K562 (cell line): ENCODE data around the gene AGRN. TPM values are rescaled to one million over a fixed set of nuclear protein-coding genes. Genes with fewer than 3 reads are reported as not detected.

Experiments
- CREM ChIP-seq: IDR thresholded peaks from 2 replicates; pipeline ENCODE4 v1.6.1; 2014; ENCODE audit warnings: antibody characterized with exemption, low read depth
- CXXC5 ChIP-seq: fragments of 250-450 bp; sonication (Bioruptor Pico); IDR thresholded peaks from 2 replicates; pipeline ENCODE4 v1.8.0; 2022; ENCODE audit warnings: inconsistent platforms, mild to moderate bottlenecking, moderate library complexity
- RAD21 ChIP-seq, 2 experiments: fragments of 250-450 bp in 1 of 2; fragments of 450-650 bp in 1 of 2; sonication (Bioruptor Pico) in 1 of 2; formaldehyde crosslinking in 1 of 2; IDR thresholded peaks in 1 of 2; conservative IDR thresholded peaks in 1 of 2; 2 replicates each; pipeline versions ENCODE4 v1.4.0 to v1.8.0; 2020 to 2022; ENCODE audit warnings: mild to moderate bottlenecking in 2 of 2, moderate library complexity in 1 of 2
- STAG1 ChIP-seq: sonication (generic); formaldehyde crosslinking; IDR thresholded peaks from 2 replicates; pipeline ENCODE4 v1.5.0; 2020; ENCODE audit warnings: missing genetic modification reagents, borderline replicate concordance
- TCF7 ChIP-seq: sonication (generic); IDR thresholded peaks from 2 replicates; pipeline ENCODE4 v1.6.1; 2016; ENCODE audit warnings: antibody characterized with exemption, borderline replicate concordance
- polyA plus RNA-seq, 8 experiments: library from polyadenylated mRNA; depleted of rRNA in 4 of 8; stranded (reverse) in 5 of 8; unstranded in 3 of 8; fragments of >200 nt; fragmentation: Nextera tagmentation in 2 of 8; fragmentation: Illumina TruSeq in 1 of 8; extraction: Ambion mirVana in 2 of 8; extraction: Trizol in 1 of 8; gene quantifications; 2 replicates each; pipeline versions ENCODE4 v1.2.1 to v1.2.3, GENCODE V29; 2011 to 2014; ENCODE audit warnings: inconsistent platforms in 1 of 8, missing spikeins in 1 of 8
- total RNA-seq, 7 experiments: library from RNA; depleted of rRNA in 6 of 7; stranded (reverse); fragments of >200 nt in 6 of 7; fragmentation: Illumina TruSeq in 2 of 7; extraction: Trizol in 2 of 7; gene quantifications; 2 replicates each; pipeline versions ENCODE4 v1.2.1 to v1.2.3, GENCODE V29; 2011 to 2021; ENCODE audit warnings: low replicate concordance in 1 of 7
- TF ChIP-seq, protein P1 (sequence below), 2 experiments: fragments of 450-650 bp; formaldehyde crosslinking in 1 of 2; IDR thresholded peaks; 2 replicates each; pipeline versions ENCODE4 v1.4.0 to v1.6.1; 2014 to 2020; ENCODE audit warnings: mild to moderate bottlenecking in 2 of 2, borderline replicate concordance in 1 of 2, low read depth in 1 of 2
- TF ChIP-seq, protein P2 (sequence below): sonication (generic); formaldehyde crosslinking; IDR thresholded peaks from 2 replicates; pipeline ENCODE4 v1.8.0; 2023; ENCODE audit warnings: missing genetic modification reagents, mild to moderate bottlenecking, borderline replicate concordance
- TF ChIP-seq, protein P3 (sequence below): fragments of 450-650 bp; formaldehyde crosslinking; IDR thresholded peaks from 2 replicates; pipeline ENCODE4 v1.4.0; 2020; ENCODE audit warnings: mild to moderate bottlenecking, moderate library complexity

Gene AGRN
- total and polyA plus RNA-seq, 9 of the 15 experiments (the other 6 are each of a cell fraction or from before 2014, with no cell fraction given), result 0.04 to 111 (median 18.1) TPM

DNA sequence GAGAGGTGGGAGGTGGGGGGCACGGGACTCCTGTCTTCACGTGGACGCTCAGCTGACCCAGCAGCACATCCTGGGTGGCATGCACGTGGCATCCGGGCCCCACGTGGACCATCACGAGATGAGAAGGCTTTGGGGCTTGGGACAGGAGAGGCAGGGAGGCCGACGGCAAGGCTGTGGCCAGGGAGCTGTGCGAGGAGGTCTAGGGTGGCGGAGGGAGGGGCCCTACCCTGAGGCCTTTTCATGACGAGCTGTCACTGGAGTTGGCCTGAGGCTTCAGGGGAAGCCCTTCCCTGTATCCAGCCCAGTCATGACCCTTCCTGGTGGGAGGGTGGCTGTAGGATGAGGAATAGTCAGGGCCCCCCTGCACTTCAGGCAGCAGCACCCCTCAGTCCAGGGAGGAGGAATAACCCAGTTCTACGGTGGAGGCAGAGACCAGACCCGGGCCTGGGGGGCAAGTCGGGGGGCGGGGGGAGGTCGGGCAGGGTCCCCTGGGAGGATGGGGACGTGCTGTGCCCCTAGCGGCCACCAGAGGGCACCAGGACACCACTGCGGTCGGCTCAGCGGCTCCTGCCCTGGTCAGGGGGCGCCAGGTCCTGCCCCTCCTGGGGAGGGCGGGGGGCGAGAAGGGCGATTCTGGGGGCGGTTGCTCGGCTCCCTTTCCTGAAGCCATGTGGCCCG is 36.0 kb upstream of the AGRN start (continued):
- TF ChIP-seq, protein P1, sequence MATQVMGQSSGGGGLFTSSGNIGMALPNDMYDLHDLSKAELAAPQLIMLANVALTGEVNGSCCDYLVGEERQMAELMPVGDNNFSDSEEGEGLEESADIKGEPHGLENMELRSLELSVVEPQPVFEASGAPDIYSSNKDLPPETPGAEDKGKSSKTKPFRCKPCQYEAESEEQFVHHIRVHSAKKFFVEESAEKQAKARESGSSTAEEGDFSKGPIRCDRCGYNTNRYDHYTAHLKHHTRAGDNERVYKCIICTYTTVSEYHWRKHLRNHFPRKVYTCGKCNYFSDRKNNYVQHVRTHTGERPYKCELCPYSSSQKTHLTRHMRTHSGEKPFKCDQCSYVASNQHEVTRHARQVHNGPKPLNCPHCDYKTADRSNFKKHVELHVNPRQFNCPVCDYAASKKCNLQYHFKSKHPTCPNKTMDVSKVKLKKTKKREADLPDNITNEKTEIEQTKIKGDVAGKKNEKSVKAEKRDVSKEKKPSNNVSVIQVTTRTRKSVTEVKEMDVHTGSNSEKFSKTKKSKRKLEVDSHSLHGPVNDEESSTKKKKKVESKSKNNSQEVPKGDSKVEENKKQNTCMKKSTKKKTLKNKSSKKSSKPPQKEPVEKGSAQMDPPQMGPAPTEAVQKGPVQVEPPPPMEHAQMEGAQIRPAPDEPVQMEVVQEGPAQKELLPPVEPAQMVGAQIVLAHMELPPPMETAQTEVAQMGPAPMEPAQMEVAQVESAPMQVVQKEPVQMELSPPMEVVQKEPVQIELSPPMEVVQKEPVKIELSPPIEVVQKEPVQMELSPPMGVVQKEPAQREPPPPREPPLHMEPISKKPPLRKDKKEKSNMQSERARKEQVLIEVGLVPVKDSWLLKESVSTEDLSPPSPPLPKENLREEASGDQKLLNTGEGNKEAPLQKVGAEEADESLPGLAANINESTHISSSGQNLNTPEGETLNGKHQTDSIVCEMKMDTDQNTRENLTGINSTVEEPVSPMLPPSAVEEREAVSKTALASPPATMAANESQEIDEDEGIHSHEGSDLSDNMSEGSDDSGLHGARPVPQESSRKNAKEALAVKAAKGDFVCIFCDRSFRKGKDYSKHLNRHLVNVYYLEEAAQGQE (IDR thresholded peaks at IDR 0.05; ENCODE audit: borderline replicate concordance), result peak; percentile 79
- TF ChIP-seq, protein P1 (CRISPR knock-in tag; IDR thresholded peaks at IDR 0.05; ENCODE audit: low read depth), result no peak
- TF ChIP-seq STAG1 (CRISPR knock-in tag), result peak; percentile 80; the same call in 1 of the 2 replicates
- TF ChIP-seq, protein P2, sequence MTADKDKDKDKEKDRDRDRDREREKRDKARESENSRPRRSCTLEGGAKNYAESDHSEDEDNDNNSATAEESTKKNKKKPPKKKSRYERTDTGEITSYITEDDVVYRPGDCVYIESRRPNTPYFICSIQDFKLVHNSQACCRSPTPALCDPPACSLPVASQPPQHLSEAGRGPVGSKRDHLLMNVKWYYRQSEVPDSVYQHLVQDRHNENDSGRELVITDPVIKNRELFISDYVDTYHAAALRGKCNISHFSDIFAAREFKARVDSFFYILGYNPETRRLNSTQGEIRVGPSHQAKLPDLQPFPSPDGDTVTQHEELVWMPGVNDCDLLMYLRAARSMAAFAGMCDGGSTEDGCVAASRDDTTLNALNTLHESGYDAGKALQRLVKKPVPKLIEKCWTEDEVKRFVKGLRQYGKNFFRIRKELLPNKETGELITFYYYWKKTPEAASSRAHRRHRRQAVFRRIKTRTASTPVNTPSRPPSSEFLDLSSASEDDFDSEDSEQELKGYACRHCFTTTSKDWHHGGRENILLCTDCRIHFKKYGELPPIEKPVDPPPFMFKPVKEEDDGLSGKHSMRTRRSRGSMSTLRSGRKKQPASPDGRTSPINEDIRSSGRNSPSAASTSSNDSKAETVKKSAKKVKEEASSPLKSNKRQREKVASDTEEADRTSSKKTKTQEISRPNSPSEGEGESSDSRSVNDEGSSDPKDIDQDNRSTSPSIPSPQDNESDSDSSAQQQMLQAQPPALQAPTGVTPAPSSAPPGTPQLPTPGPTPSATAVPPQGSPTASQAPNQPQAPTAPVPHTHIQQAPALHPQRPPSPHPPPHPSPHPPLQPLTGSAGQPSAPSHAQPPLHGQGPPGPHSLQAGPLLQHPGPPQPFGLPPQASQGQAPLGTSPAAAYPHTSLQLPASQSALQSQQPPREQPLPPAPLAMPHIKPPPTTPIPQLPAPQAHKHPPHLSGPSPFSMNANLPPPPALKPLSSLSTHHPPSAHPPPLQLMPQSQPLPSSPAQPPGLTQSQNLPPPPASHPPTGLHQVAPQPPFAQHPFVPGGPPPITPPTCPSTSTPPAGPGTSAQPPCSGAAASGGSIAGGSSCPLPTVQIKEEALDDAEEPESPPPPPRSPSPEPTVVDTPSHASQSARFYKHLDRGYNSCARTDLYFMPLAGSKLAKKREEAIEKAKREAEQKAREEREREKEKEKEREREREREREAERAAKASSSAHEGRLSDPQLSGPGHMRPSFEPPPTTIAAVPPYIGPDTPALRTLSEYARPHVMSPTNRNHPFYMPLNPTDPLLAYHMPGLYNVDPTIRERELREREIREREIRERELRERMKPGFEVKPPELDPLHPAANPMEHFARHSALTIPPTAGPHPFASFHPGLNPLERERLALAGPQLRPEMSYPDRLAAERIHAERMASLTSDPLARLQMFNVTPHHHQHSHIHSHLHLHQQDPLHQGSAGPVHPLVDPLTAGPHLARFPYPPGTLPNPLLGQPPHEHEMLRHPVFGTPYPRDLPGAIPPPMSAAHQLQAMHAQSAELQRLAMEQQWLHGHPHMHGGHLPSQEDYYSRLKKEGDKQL (CRISPR knock-in tag), result no peak
- TF ChIP-seq, protein P3, sequence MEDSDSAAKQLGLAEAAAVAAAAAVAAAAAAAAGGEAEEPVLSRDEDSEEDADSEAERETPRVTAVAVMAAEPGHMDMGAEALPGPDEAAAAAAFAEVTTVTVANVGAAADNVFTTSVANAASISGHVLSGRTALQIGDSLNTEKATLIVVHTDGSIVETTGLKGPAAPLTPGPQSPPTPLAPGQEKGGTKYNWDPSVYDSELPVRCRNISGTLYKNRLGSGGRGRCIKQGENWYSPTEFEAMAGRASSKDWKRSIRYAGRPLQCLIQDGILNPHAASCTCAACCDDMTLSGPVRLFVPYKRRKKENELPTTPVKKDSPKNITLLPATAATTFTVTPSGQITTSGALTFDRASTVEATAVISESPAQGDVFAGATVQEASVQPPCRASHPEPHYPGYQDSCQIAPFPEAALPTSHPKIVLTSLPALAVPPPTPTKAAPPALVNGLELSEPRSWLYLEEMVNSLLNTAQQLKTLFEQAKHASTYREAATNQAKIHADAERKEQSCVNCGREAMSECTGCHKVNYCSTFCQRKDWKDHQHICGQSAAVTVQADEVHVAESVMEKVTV (CRISPR knock-in tag), result peak; percentile 65
- TF ChIP-seq RAD21 (CRISPR knock-in tag; conservative IDR thresholded peaks at IDR 0.05 in 1 of 2, IDR thresholded peaks at IDR 0.05 in 1 of 2), result peak; percentile 68 to 82
- peak; percentile 38; the same call in 1 of the 2 replicates for TF ChIP-seq CREM
- 0 out of 2 replicates have a peak, but pooled peaks have one; percentile 49 for TF ChIP-seq TCF7
- no peak for TF ChIP-seq CXXC5 (CRISPR knock-in tag)
